ENCODE measurements around the gene PLA2G2D. TPM values are rescaled to one million over a fixed set of nuclear protein-coding genes. Genes with fewer than 3 reads are reported as not detected.

Gene PLA2G2D
- total RNA-seq, 6 donors from 2014 or later: 0.13 to 0.29 TPM; not detected in 4

- Histone ChIP-seq H3K27me3 (no peaks in the 10 kb centered on the region), H3K4me3 (no peak overlapping the region), H3K9me3 (no peaks in the 10 kb centered on the region), H3K27ac (no peak overlapping the region), H3K36me3 (no peaks in the 10 kb centered on the region), H3K4me1 (peaks cover 0 to 6% (median 0%) of the 10 kb centered on the region in 4 donors)
- no peak for DNase-seq
- ATAC-seq (ENCODE audit: low FRiP score in 2 of 2): no peak
- TF ChIP-seq CTCF (IDR thresholded peaks at IDR 0.05) (no peak), POLR2AphosphoS5 (IDR thresholded peaks at IDR 0.05) (no peak), POLR2A (IDR thresholded peaks at IDR 0.05) (no peak), EP300 (IDR thresholded peaks at IDR 0.05) (no peak)
- 72 to 83% methylated on average over 4 of the region's 4 CpGs for WGBS, 2 donors
These were observed 11.5 kb downstream of the PLA2G2D start for GRCh38 chr1:20107796-20108195.

- no peak for DNase-seq
These were observed 12.0 kb downstream of the PLA2G2D start for GRCh38 chr1:20107351-20107750.

GRCh38 chr1:20105856-20106255 is 13.5 kb downstream of the PLA2G2D start:
- Histone ChIP-seq H3K4me1 (peaks cover 0 to 13% (median 6%) of the 10 kb centered on the region in 4 donors), H3K4me3 (no peak overlapping the region), H3K27ac (no peak overlapping the region), H3K9me3 (no peaks in the 10 kb centered on the region), H3K27me3 (no peaks in the 10 kb centered on the region), H3K36me3 (no peaks in the 10 kb centered on the region)
- no peak for ATAC-seq (ENCODE audit: low FRiP score in 2 of 2)
- WGBS, 2 donors: 56 to 57% methylated on average over 1 of the region's 1 CpG
- TF ChIP-seq CTCF (IDR thresholded peaks at IDR 0.05): no peak
- TF ChIP-seq EP300 (IDR thresholded peaks at IDR 0.05): no peak
- TF ChIP-seq POLR2AphosphoS5 (IDR thresholded peaks at IDR 0.05): no peak
- TF ChIP-seq POLR2A (IDR thresholded peaks at IDR 0.05): no peak
- DNase-seq: no peak

More at GRCh38 chr1:20107351-20107750, 12.0 kb downstream of the PLA2G2D start:
- TF ChIP-seq POLR2A (IDR thresholded peaks at IDR 0.05) (no peak), EP300 (IDR thresholded peaks at IDR 0.05) (no peak), CTCF (IDR thresholded peaks at IDR 0.05) (no peak), POLR2AphosphoS5 (IDR thresholded peaks at IDR 0.05) (no peak)
- Histone ChIP-seq H3K4me3 (no peak overlapping the region), H3K27me3 (no peaks in the 10 kb centered on the region), H3K36me3 (no peaks in the 10 kb centered on the region), H3K4me1 (peaks cover 0 to 6% (median 0%) of the 10 kb centered on the region in 4 donors), H3K27ac (no peak overlapping the region), H3K9me3 (no peaks in the 10 kb centered on the region)
- ATAC-seq (ENCODE audit: low FRiP score in 2 of 2): no peak
- WGBS, 2 donors: 78 to 93% methylated on average over 3 to 4 of the region's 4 CpGs

GRCh38 chr1:20102875-20103274 is 16.5 kb downstream of the PLA2G2D start:
- peak in 2 of 4 donors; percentile 32 to 36 for TF ChIP-seq EP300 (IDR thresholded peaks at IDR 0.05)
- peak in 1 of 2 donors; percentile 56 for TF ChIP-seq POLR2AphosphoS5 (IDR thresholded peaks at IDR 0.05)
- TF ChIP-seq CTCF (IDR thresholded peaks at IDR 0.05): no peak
- ATAC-seq (ENCODE audit: low FRiP score in 2 of 2) (peak in 1 of 2 donors; percentile 13), DNase-seq (no peak)
- H3K9me3 ChIP-seq: no peaks in the 10 kb centered on the region
- H3K27ac ChIP-seq: no peak overlapping the region
- H3K4me1 ChIP-seq: peaks cover 0 to 12% (median 6%) of the 10 kb centered on the region in 4 donors
- H3K27me3 ChIP-seq: no peaks in the 10 kb centered on the region
- H3K36me3 ChIP-seq: no peaks in the 10 kb centered on the region
- no peak overlapping the region for H3K4me3 ChIP-seq
- WGBS, 2 donors: 61 to 63% methylated on average over 1 of the region's 1 CpG

Data from upper lobe of left lung (tissue), 6 donors.